WERI-Rb-1 (cell line): ENCODE measurements around the gene WDR64.
A peak's percentile ranks its signal among the peaks of the same experiment; 100 is the strongest.

Experiments used
- DNase-seq: peaks from one replicate; pipeline ENCODE4 v3.0.0-alpha.2; 2020
- H3K27ac ChIP-seq: fragments of 250-450 bp; sonication (Bioruptor Pico); 2 replicates; pipeline ENCODE4 v1.5.1; 2020; ENCODE audit warnings: mild to moderate bottlenecking, moderate library complexity
- H3K27me3 ChIP-seq: fragments of 250-450 bp; sonication (Bioruptor Pico); 2 replicates; pipeline ENCODE4 v1.5.1; 2021; ENCODE audit warnings: mild to moderate bottlenecking, low read depth, moderate library complexity; ENCODE audit not compliant: insufficient read depth, severe bottlenecking
- H3K36me3 ChIP-seq: fragments of 250-450 bp; sonication (Bioruptor Pico); 2 replicates; pipeline ENCODE4 v1.5.1; 2020; ENCODE audit warnings: mild to moderate bottlenecking, moderate library complexity
- H3K4me3 ChIP-seq: 2 replicates; pipeline ENCODE4 v1.5.1; 2011; ENCODE audit warnings: low read depth, mild to moderate bottlenecking, control low read depth, low read length
- H3K9me3 ChIP-seq: fragments of 250-450 bp; sonication (Bioruptor Pico); 2 replicates; pipeline ENCODE4 v1.5.1; 2021; ENCODE audit warnings: mild to moderate bottlenecking, moderate library complexity; ENCODE audit not compliant: severe bottlenecking
- TF ChIP-seq, protein P1 (sequence below): IDR thresholded peaks from 2 replicates; pipeline ENCODE4 v1.5.1; 2011; ENCODE audit warnings: low read depth, mild to moderate bottlenecking, control low read depth, inconsistent platforms, low read length

The WDR64 gene

DNA sequence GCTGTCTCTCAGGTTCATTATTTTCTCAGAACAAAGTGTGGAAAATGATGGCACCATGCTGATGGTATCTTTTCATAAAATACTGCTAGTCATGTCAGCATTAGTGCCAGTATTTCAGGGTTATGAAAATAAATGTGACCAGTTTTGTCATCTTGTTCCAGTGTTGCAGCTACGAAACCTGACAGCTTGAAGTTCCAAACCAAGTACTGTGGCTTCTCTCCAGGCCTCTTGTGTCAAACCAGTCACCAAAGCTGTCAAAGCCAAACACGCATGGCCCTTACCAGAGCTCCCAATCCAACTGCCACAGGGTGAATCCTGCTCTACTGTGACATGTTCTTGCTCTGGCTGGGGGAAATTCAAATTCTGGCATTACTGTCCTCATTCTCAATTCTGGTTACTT lies 175.2 kb downstream of the WDR64 start:
- H3K4me3 ChIP-seq = no peak overlapping the region
- TF ChIP-seq, protein P1, sequence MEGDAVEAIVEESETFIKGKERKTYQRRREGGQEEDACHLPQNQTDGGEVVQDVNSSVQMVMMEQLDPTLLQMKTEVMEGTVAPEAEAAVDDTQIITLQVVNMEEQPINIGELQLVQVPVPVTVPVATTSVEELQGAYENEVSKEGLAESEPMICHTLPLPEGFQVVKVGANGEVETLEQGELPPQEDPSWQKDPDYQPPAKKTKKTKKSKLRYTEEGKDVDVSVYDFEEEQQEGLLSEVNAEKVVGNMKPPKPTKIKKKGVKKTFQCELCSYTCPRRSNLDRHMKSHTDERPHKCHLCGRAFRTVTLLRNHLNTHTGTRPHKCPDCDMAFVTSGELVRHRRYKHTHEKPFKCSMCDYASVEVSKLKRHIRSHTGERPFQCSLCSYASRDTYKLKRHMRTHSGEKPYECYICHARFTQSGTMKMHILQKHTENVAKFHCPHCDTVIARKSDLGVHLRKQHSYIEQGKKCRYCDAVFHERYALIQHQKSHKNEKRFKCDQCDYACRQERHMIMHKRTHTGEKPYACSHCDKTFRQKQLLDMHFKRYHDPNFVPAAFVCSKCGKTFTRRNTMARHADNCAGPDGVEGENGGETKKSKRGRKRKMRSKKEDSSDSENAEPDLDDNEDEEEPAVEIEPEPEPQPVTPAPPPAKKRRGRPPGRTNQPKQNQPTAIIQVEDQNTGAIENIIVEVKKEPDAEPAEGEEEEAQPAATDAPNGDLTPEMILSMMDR = no peak
- H3K36me3 ChIP-seq = no peaks in the 10 kb centered on the region
- H3K27me3 ChIP-seq = peaks cover 31% of the 10 kb centered on the region
- H3K27ac ChIP-seq = no peak overlapping the region
- DNase-seq = no peak
- H3K9me3 ChIP-seq = no peaks in the 10 kb centered on the region

DNA sequence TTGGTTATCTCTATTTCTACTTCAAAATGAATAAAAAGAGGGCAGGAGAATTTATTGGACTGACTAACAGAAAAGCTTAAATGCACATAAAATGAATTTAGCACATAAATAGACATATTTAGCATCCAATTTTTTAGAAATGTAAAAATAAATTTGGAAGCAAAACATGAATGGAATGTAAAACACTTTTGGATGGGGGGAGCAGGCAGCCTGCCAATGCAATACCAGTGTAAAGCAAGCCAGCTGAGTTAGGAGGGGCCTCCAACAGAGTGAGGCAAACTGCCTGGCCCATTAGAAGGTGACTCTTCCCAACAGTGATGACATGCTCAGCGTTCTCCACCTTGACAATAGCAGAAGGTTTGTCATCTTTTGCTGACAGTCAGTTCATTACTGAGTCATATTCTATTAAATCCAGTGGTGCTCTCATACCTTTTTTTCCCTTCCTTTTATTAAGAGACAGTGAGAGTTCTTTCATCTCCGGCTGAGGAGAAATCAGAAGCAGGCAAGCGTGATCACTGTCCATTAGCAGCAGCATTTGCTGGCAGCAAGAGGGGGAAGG lies 176.5 kb downstream of the WDR64 start:
- TF ChIP-seq, protein P1 = no peak
- DNase-seq = no peak
- Histone ChIP-seq H3K9me3 (no peaks in the 10 kb centered on the region), H3K36me3 (no peaks in the 10 kb centered on the region), H3K27ac (no peak overlapping the region), H3K4me3 (no peak overlapping the region), H3K27me3 (peaks cover 31% of the 10 kb centered on the region)

DNA sequence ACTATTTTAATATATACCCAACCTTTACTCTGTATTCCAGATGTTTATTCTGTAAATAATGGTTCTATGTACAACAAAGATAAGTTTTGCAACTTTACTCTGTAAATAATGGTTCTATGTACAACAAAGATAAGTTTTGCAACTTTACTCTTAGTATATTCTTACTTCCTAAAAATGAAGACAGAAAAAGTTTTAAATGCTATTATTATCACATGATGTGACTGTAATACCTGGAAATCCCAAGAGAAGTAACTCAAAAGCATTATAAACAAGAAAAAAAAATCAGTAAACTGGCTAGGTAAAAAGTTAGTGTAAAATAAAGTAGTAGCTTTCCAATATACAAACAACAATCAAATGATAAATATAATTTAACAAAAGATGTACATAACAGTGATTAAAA lies 177.4 kb downstream of the WDR64 start:
- H3K36me3 ChIP-seq = no peaks in the 10 kb centered on the region
- no peak overlapping the region for H3K4me3 ChIP-seq
- H3K27me3 ChIP-seq = peaks cover 34% of the 10 kb centered on the region
- TF ChIP-seq, protein P1 = no peak
- no peak for DNase-seq
- no peaks in the 10 kb centered on the region for H3K9me3 ChIP-seq
- no peak overlapping the region for H3K27ac ChIP-seq

DNA sequence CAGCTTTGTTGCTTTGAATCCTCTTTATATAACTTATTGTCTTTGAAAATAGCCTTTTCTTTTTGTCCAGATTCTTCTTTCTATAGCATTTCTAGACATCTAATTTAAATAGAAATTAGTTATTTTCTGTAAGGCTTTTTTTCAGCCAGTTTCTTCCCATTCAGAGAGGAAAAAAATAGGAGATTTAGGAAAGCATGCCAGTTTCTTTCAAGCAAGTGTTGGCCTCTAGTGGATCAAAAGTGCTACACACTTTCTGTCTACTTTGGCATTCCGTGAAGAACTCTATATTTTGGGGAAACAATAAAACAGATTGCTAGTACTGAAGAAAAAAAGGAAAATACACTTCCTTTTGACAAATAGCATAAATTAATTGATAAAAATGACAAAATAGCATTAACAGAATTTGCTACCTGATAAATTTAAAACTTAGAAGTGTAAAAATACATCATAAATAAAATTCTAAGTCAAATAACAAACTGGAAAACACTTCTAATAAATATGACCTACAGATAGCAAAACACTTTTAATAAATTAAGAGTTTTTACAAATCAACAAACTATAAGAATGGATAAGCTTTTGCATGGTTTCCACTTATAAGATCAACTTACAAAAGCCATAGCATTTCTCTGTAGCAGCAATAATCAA lies 182.8 kb downstream of the WDR64 start:
- no peak for DNase-seq
- H3K9me3 ChIP-seq = no peaks in the 10 kb centered on the region
- no peak overlapping the region for H3K4me3 ChIP-seq
- no peaks in the 10 kb centered on the region for H3K36me3 ChIP-seq
- peaks cover 14% of the 10 kb centered on the region for H3K27me3 ChIP-seq
- no peak overlapping the region for H3K27ac ChIP-seq
- TF ChIP-seq, protein P1 = peak; percentile 70

DNA sequence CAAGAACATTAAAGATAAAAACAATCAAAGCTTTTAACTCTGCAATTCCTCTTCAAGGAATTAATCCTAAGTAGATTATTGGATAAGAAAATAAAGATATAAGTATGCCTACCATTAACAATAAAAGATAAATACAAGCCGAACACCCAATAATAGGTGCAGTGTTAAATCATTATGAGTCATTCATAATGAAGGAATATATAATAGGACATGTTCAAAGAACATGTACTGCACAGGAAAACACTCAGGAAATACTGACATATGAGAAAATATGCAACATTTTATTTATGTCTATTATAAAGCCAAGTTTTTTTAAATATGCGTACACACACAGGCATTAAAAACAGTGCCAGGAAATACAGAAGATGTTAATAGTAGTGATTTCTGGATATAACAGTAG lies 184.9 kb downstream of the WDR64 start:
- H3K9me3 ChIP-seq = no peaks in the 10 kb centered on the region
- no peak overlapping the region for H3K27ac ChIP-seq
- TF ChIP-seq, protein P1 = no peak
- peaks cover 9% of the 10 kb centered on the region for H3K27me3 ChIP-seq
- no peak for DNase-seq
- H3K4me3 ChIP-seq = no peak overlapping the region
- no peaks in the 10 kb centered on the region for H3K36me3 ChIP-seq

DNA sequence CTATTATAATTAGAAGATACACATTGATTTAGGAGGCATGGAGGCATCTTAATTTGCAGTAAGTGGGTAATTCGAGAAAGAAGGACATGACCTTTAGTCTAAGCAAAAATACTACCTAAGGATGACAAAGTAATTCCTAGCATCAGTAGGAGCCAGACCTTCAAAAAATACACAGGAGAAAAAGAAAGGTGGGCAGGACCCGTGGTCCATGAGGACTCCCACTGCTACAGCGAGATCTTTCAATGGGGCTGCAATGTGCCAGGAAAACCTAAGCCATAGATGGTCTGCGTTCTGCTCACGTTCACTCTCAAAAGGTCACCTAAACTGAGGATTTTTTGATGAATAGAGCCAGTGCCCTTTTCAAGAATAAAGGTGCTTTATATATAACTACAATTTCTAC lies 185.3 kb downstream of the WDR64 start:
- Histone ChIP-seq H3K27ac (no peak overlapping the region), H3K36me3 (no peaks in the 10 kb centered on the region), H3K27me3 (peaks cover 9% of the 10 kb centered on the region), H3K9me3 (no peaks in the 10 kb centered on the region), H3K4me3 (no peak overlapping the region)
- TF ChIP-seq, protein P1 = no peak
- no peak for DNase-seq
